HG03139 (cell line): ENCODE results near the gene KRT4.

ENCODE experiments used
- ATAC-seq: cut with Tn5 transposase; IDR thresholded peaks from one replicate; pipeline ENCODE4 v1.9.1; 2021; ENCODE audit not compliant: unreplicated experiment

KRT4 gene

DNA sequence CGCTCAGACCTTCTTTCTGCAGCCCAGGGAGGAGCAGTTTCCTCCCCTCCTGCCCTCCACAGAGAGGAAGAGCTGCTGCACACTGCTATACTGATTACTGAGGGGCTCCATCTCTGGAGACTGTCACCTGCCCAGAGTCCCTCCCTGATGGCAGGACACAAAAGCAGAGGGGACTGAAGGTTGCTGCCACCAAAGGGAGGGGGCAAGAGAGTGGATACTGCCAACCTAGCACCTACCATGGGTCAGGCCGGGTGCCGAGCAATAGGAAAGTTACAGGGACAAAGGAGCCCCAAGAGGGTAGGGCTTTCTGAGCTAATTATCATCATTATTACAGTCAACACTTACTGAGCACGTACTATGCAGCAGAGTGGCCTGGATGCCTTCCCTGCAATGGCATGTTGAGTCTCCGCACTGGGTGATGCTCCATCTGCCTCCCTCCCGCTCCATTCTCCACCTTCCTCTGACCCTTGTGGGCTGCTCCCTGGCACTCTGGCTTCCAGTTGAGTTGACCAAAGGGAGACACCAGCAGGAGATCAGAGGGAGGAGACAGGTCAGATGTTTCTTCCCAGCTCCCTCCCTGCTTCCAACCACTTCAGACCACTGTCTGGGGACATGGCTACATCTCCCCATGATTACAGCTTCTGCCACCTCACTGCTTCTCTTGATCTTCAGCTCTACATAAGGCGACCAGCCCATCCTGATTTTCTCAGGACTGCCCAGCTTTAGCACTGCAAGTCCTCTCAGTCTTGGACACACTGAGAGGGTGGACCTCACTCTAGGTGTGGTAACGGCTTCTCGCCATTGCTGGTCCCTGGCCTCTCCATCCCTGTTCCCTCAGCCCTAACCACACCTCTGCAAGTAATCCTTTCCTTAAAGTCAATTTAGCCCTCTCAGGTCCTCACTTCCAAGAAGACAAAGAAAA lies 22.8 kb upstream of the KRT4 start:
- ATAC-seq = no peak

DNA sequence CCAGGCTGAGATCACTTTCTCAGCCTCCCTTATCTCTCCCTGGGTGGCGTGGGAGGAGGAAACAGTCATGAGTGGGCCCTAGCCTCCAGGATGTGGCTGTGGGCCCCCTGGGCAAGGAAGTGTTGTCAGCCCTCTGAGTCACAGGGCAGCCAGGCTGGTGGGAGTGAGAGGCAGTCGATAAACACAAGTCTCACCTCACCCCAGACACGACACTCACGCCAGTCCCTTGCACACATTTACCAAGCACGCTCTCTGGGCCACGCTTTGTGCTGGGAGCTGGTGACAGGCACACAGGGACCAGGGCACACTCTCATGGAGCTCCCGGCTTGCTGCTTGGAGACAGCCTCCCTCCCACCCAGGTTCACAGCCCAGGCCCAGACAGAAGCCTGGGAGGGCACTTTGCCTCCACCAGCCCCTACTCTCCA lies 22.1 kb upstream of the KRT4 start:
- no peak for ATAC-seq

DNA sequence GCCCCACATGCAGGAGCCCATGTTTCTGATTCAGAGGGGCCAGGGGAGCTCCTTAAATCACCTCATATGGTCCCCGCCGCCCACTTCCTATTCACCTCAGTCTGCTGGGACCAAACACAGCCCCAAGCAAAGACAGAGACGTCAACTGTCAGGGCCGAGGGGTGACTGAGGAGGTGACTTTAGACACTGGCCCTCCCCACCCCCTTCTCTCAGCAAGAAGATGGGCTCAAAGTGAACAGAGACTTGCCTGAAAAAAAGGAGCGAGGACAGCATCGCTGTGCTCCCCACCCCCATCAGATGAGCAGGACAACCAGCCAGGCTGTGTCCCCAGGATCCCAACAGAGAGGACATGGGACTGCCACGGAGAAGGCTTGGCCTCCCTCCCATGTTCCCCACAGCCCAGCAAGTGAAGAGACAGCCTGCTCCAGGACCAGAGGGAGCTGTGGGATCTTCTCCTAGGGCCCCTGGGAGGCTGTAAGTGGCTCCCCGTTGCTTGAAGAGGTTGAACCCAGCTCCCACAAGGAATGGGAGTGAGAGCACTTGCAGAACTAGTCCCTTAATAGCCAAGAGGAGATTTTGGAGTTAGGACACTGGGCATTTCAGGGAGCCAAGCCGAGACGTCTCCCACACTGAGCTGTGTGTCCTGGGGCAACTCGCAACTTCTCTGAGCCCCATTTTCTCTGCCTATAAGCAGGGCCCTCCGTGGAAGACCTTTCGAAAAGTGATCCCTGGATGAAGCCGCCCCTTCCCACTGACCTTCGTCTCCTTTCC lies 21.5 kb upstream of the KRT4 start:
- no peak for ATAC-seq

DNA sequence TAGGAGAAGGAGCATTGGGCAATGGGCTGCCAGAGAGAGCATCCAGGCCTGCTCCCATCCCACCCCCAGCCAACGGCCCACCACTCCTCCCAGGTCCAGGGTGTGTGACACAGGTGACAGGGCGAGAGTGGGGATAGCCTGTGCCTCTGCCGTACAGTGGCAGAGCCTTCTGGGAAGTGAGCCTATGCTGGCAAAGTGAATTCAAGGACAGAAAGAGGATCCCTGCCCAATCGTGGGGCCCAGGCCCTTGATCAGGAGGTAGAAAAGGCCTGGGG lies 20.7 kb upstream of the KRT4 start:
- ATAC-seq = no peak

- no peak for ATAC-seq
These were observed 20.2 kb upstream of the KRT4 start, which contains the start of gene KRT79 for GRCh38 chr12:52833922-52834726. Gene KRT79 (minus strand): TSS chr12:52834311. CDS start chr12:52834260, 51 bp downstream.

DNA sequence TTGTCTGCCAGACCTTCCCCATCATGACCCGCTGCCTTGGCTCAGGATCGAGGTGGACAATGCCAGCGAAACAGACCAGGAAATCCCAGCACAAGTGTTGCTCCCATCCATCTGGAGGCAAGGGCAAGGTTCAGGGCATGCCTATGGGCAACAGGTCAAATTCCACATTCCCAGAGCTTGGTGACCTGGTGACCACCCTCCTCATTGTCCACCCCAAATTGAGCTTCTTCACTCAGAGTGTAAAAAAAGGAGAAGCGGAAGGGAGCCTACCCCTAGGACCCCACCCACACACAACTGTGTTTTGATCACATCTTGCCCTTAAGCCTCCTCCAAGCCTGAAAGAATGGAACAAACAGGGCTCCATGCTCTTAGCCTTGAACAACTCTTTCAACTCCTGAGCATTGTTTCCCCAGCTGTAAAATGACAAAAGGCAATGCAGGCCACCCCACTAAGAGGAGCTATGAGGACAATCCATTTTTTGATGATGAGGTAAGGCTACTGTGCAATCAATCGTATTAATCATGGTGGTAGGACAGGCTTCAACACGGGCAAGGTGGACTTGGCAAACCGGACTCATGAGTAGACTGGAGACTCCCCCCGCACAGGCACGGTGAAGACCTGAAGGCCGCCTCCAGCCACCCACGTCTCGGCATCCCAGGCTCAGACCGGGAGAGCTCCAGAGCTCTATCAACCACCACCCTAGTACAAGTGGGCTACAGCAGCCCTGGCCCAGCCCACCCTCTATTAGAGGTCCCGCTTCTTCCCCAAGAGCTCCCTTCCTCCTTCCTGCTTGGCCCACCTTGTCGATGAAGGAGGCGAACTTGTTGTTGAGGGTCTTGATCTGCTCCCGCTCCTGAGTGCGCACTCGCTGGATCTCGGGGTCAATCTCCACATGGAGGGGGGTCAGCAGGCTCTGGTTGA lies 19.3 kb upstream of the KRT4 start:
- ATAC-seq = no peak

GRCh38 chr12:52832451-52832850 lies 18.5 kb upstream of the KRT4 start:
- ATAC-seq = no peak

DNA sequence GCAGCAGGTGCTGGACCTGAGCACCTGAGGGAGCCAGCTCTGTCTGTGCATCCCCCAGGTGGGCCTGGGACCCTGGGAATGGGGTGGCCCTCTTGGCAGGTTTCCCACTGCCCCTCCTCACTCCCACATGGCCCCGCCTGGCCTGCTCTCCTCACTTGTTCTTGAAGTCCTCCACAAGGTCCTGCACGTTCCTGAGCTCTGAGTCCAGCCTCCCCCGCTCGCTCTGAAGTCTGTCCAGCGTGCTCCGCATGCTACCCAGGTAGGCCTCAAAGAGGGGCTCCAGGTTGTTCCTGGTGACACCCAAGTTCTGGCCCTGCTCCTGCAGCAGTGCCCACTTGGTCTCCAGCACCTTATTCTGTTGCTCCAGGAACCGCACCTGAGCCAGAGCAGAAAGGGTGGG lies 17.3 kb upstream of the KRT4 start:
- ATAC-seq = no peak

DNA sequence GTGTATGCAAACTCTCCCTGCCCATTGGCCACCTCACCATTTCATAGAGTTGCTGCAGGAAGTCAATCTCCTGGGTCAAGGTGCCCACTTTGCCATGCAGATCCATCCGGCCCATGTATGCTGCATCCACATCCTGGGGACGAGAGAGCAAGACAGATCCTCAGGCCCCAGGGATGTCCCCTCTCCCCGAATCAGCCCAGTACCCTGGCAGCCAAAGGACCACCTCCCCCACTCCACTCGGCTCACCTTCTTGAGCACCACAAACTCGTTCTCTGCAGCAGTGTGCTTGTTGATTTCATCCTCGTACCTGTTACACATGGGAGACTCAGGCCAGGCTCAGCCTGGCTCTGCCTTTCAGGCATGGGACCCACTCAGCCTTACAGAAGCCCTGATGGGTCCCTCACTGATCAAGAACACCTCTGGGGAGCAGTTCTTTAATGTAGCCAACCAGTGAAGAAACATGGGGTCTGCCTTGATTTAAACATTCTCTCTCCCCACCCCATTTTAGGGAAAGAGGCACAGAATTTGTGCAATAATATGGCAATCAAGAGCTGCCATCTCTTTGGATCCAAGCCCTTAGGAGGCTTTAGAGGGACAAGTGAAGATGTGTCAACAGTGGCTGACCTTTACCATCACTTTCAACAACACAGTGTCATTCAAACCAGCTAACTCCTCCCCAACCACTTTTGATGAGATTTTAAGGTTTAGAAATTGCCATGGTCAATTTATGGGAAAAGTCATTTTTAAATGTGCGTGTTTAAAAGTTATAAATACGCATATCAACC lies 16.3 kb upstream of the KRT4 start:
- ATAC-seq = no peak

DNA sequence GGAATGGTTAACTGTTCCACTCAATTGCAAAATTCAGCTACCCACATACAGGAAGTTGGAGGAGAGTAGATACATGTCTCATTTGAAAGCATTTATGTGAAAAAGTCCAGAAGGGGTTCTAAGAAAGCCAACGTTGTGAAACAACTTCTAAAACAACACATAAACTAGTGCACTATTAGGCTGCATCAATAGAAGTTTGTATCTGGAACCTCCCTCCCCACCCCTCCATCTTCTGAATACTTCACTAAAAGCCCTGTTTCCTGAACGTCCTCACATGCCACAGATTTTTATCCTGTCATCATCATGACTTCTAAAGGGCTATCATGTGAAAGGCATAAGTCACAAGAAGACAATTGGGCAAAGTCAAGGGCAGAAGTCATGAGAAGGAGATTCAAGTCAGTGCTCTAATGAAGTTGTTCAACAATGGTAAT lies 14.7 kb upstream of the KRT4 start:
- ATAC-seq = no peak

DNA sequence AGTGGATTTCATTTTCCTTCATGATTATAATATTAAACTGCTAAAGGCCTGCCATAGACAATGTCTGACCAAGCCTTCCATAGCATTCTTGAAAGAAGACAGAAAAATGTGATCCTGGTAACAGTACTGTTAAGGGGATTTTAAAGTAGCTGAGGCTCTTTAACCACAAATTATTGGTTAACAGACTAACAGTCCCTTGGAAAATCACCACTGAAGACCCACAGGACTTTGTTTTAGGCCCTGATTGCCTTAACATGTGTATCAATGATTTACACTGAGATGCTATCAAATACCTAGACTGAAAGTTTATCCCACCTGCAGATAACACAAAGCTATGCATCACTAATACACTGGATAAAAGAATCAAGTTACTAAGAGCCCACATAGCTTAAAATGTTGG lies 14.2 kb upstream of the KRT4 start:
- no peak for ATAC-seq

- ATAC-seq = no peak
These were observed 13.7 kb upstream of the KRT4 start for GRCh38 chr12:52827499-52828090.

GRCh38 chr12:52826611-52827498 lies 12.9 kb upstream of the KRT4 start:
- ATAC-seq = no peak

- no peak for ATAC-seq
These were observed 12.0 kb upstream of the KRT4 start for GRCh38 chr12:52825961-52826360.

DNA sequence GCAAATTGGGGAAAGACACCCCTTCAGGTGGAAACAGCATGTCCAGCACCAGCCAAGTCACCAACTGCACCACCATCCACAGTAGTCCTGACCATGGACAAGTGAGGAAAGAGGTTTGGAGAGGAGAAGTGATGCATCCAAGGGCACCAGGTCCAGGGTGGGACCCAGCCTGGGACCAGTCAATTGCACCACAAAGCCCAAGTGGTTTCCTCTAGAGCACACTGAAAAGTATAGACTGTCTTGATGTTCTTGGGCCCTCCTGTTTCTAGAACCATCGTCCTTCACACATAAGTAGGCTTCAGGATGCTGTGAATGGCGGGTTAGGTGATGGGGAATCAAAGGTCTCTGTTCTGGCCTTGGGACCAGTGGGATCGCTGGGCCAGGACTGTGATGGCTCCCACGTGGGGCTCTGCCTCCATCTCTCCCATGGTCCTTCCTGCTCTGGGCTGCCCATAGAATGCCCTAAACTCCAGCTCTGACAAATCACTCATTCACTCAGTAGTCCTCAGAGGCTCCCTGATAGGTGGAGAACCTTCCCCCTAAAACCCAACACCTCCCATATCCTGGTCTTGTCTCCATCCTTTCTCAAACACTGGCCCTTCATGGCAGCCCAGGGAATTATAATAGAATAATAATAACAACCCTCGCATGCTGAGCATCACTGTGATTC lies 11.0 kb upstream of the KRT4 start:
- ATAC-seq = no peak

DNA sequence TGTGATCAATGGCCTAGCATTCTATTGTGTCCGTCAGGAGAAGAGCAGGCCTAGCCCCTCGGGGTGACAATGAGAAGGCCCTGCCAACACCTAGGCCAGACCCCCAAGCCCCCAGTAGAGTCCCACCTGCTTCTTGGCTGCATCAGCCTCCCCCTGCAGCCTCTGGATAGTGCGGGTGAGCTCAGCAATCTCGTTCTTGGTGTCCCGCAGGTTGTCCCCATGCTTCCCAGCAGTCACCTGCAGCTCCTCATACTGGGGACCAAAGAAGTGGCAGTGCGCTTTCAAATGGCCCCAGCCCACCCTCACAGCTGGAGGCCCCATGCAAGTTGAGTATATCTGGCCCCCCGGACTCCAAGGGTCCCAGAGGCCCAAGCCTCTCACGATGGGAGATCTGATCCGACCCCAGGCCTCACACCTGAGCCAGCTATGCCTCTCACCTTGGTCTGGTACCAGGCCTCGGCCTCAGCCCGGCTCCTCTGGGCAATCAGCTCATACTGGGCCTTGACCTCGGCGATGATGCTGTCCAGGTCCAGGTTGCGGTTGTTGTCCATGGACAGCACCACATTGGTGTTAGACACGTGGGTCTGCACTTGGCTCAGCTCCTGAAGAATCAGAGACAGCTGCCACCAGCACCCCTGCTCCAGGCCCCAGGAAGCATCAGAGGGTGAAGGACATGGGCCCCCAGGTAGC lies 10.0 kb upstream of the KRT4 start:
- ATAC-seq = no peak
